Peyer's patch (tissue), 4 donors: ENCODE data around the gene DNMBP.

Experiments used
- CTCF ChIP-seq, 6 experiments: fragments of 450-650 bp in 4 of 6; fragments of 200-600 bp in 2 of 6; sonication (generic) in 1 of 6; IDR thresholded peaks; one replicate each; pipeline ENCODE4 v1.5.1; 2017 to 2019; ENCODE audit warnings: antibody characterized with exemption in 6 of 6, mild to moderate bottlenecking in 3 of 6, moderate library complexity in 1 of 6
- POLR2A ChIP-seq, 2 donors: fragments of 450-650 bp; IDR thresholded peaks; one replicate each; pipeline ENCODE4 v1.5.1; 2017; ENCODE audit warnings: antibody characterized with exemption in 2 of 2, mild to moderate bottlenecking in 2 of 2, moderate library complexity in 2 of 2

DNA sequence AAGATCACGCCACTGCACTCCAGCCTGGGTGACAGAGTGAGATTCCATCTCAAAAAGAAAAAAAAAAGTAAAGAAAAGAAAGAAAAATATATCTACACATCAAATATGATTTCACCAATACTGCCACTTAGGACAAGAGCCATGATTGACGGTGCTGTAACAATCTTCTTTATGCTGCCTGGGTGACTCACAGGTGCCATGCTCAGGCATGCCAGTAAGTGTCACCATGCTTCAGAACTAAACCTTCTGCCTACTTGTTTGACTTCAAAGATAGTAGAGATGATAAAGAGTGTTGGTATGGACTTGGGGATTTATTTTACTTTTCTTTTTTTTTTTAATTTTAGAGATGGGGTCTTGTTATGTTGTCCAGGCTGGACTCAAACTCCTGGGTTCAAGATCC is 33.6 kb upstream of the DNMBP start:
- TF ChIP-seq CTCF (IDR thresholded peaks at IDR 0.05) = peak in 3 of 6 experiments; percentile 27 to 29 (median 27)
- no peak for TF ChIP-seq POLR2A (IDR thresholded peaks at IDR 0.05)
